Adrenal gland (tissue), 12 donors: Measurements from ENCODE around the gene MKLN1. TPM values are rescaled to one million over a fixed set of nuclear protein-coding genes. Genes with fewer than 3 reads are reported as not detected.

Source experiments
- DNase-seq, 7 donors: peaks; one replicate each; pipeline ENCODE4 v3.0.0-alpha.2; 2019 to 2020
- H3K27ac ChIP-seq, 5 donors: fragments of 200-600 bp; sonication (generic) in 4 of 5; 1 replicate in 3 of 5; 2 replicates in 2 of 5; pipeline versions ENCODE4 v1.5.1 to v1.8.0; 2016 to 2020; ENCODE audit warnings: mild to moderate bottlenecking in 1 of 5
- H3K27me3 ChIP-seq: fragments of 200-600 bp; 2 replicates; pipeline ENCODE4 v1.8.0; 2021
- H3K36me3 ChIP-seq, 2 donors: fragments of 200-600 bp; replicated peaks in 1 of 2; 1 replicate in 1 of 2; 2 replicates in 1 of 2; pipeline versions ENCODE4 v1.5.1 to v1.8.0; 2018 to 2022
- H3K4me1 ChIP-seq, 2 donors: fragments of 200-600 bp; replicated peaks in 1 of 2; 1 replicate in 1 of 2; 2 replicates in 1 of 2; pipeline versions ENCODE4 v1.5.1 to v1.8.0; 2018 to 2021
- H3K4me3 ChIP-seq, 4 donors: fragments of 200-600 bp; sonication (generic) in 3 of 4; one replicate each; pipeline ENCODE4 v1.5.1; 2016 to 2018
- H3K9me3 ChIP-seq, 3 donors: fragments of 200-600 bp; sonication (generic) in 1 of 3; replicated peaks in 1 of 3; 1 replicate in 2 of 3; 2 replicates in 1 of 3; pipeline versions ENCODE4 v1.5.1 to v1.8.0; 2016 to 2021
- POLR2A ChIP-seq, 2 donors: fragments of 450-650 bp; IDR thresholded peaks; one replicate each; pipeline ENCODE4 v1.6.1; 2017; ENCODE audit warnings: antibody characterized with exemption in 2 of 2, mild to moderate bottlenecking in 2 of 2, moderate library complexity in 1 of 2
- WGBS, 4 donors: extraction: QIAGEN DNeasy Blood & Tissue Kit in 2 of 4; methylation state at CpG; one replicate each; pipeline versions ENCODE4 v1.1.5 to v1.1.7; 2013 to 2017; 5-methylcytosine and 5-hydroxymethylcytosine counted together
- intact Hi-C, 2 donors: fragments of 100-400 bp; cut with DNase I; formaldehyde crosslinking; loops; one replicate each; pipeline versions ENCODE4 v1.14.1 to v1.15.0; 2022 to 2023
- polyA plus RNA-seq, 3 donors: library from polyadenylated mRNA; stranded (reverse); fragments of 200-250 nt in 2 of 3; fragments of 350-450 nt in 1 of 3; fragmentation: Illumina TruSeq in 1 of 3; extraction: RNeasy Lipid Tissue Mini Kit (QIAGEN cat#74804) in 1 of 3; gene quantifications; one replicate each; pipeline ENCODE4 v1.2.3, GENCODE V29; 2013 to 2014
- total RNA-seq, 9 donors: library from RNA; depleted of rRNA in 4 of 9; stranded (reverse); fragments of >200 nt in 4 of 9; fragments of 120-200 nt in 1 of 9; fragmentation: NEBNext Ultra II Directional in 1 of 9; extraction: Animal tissue kit (Norgen Biotek cat#: 25700) in 1 of 9; gene quantifications; one replicate each; pipeline versions ENCODE4 v1.1.0 to v1.2.4, GENCODE V29; 2013 to 2023
- TF ChIP-seq, protein P1 (sequence below), 6 experiments: fragments of 450-650 bp in 4 of 6; fragments of 200-600 bp in 2 of 6; sonication (generic) in 1 of 6; IDR thresholded peaks; 1 replicate in 5 of 6; 2 replicates in 1 of 6; pipeline versions ENCODE4 v1.5.1 to v1.8.0; 2016 to 2021; ENCODE audit warnings: antibody characterized with exemption in 6 of 6, mild to moderate bottlenecking in 2 of 6, moderate library complexity in 1 of 6
- donor health status: healthy with polysubstance abuse.
- donor health status: Bipolar disorder and iron deficiency.
- donor health status: DM: yes; HTN: yes; CAD: no.
- donor health status: DM: no; HTN: no; CAD: no.
- donor health status: DM: no; HTN: no; CAD: no.
- donor health status: DM: yes; HTN: yes; CAD: no.

Gene MKLN1
- total and polyA plus RNA-seq, 12 donors: 20.7 to 81.2 (median 55.2) TPM

DNA sequence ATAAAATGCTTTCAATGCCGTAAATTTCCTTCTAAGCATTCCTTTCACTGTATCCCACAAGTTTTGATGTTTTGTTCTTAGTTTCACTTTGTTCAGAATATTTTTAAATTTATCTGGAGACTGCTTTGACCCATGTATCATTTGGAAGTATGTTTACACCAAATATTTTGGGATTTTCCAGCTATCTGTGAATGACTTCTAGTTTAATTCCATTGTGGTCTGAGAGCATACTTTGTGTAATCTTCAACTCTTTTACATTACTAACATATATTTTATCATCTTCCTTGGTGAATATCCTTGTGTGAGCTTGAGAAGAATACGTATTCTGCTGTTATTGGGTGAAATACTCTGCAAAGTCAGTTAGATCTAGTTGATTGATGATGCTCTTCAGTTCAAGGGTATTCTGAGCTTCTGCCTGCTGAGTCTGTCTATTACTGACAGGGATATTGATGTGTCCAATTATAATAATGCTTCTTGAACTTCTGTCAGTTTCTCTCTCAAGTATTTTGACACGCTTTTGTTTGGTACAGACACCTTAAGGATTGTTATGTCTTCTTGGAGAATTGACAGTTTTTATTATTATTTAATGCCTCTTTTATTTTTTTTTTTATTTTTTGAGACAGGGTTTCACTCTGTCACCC is 31.6 kb downstream of the MKLN1 start:
- WGBS, 4 donors: 55 to 64% (median 60%) methylated on average over 3 of the region's 3 CpGs
- Histone ChIP-seq H3K36me3 (no peaks in the 10 kb centered on the region), H3K4me3 (no peak overlapping the region), H3K9me3 (no peaks in the 10 kb centered on the region), H3K27ac (peak overlapping the region in 1 of 5 donors; percentile 24), H3K27me3 (no peaks in the 10 kb centered on the region), H3K4me1 (peaks cover 44 to 98% of the 10 kb centered on the region in 2 donors)
- no peak for DNase-seq
- intact Hi-C loops: no loop called here
- TF ChIP-seq, protein P1, sequence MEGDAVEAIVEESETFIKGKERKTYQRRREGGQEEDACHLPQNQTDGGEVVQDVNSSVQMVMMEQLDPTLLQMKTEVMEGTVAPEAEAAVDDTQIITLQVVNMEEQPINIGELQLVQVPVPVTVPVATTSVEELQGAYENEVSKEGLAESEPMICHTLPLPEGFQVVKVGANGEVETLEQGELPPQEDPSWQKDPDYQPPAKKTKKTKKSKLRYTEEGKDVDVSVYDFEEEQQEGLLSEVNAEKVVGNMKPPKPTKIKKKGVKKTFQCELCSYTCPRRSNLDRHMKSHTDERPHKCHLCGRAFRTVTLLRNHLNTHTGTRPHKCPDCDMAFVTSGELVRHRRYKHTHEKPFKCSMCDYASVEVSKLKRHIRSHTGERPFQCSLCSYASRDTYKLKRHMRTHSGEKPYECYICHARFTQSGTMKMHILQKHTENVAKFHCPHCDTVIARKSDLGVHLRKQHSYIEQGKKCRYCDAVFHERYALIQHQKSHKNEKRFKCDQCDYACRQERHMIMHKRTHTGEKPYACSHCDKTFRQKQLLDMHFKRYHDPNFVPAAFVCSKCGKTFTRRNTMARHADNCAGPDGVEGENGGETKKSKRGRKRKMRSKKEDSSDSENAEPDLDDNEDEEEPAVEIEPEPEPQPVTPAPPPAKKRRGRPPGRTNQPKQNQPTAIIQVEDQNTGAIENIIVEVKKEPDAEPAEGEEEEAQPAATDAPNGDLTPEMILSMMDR (IDR thresholded peaks at IDR 0.05): no peak
- no peak for TF ChIP-seq POLR2A (IDR thresholded peaks at IDR 0.05)

DNA sequence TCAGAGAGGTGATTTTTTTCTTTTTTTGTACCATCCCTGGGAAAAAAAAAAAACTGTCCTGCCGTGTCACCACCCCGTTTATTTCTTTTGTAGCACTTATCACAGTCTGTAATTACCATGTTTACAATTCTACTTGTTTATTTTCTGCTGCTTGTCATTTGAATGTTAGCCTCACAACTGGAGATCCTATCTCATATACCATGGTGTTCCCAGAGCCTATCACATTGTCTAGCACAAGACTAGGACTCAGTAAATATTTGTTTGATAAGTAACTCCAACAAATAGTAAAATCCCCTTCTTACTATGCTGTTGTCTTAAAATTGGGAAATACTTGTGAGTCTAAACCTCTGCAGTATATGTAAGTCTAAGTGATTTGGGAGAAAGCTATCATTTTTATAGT is 36.0 kb downstream of the MKLN1 start:
- 72 to 78% (median 74%) methylated on average over 2 of the region's 2 CpGs for WGBS, 4 donors
- H3K36me3 ChIP-seq: no peaks in the 10 kb centered on the region
- TF ChIP-seq POLR2A (IDR thresholded peaks at IDR 0.05): no peak
- TF ChIP-seq, protein P1 (IDR thresholded peaks at IDR 0.05): no peak
- no peaks in the 10 kb centered on the region for H3K27me3 ChIP-seq
- peaks cover 33 to 88% of the 10 kb centered on the region in 2 donors for H3K4me1 ChIP-seq
- DNase-seq: no peak
- H3K4me3 ChIP-seq: no peak overlapping the region
- intact Hi-C loops: no loop called here
- H3K9me3 ChIP-seq: no peaks in the 10 kb centered on the region
- no peak overlapping the region for H3K27ac ChIP-seq

GRCh38 chr7:131364767-131365344 is 37.2 kb downstream of the MKLN1 start:
- Histone ChIP-seq H3K9me3 (no peaks in the 10 kb centered on the region), H3K36me3 (no peaks in the 10 kb centered on the region), H3K27me3 (no peaks in the 10 kb centered on the region), H3K4me3 (no peak overlapping the region), H3K27ac (no peak overlapping the region), H3K4me1 (peaks cover 25 to 84% of the 10 kb centered on the region in 2 donors)
- DNase-seq: no peak
- TF ChIP-seq, protein P1 (IDR thresholded peaks at IDR 0.05): no peak
- no peak for TF ChIP-seq POLR2A (IDR thresholded peaks at IDR 0.05)
- 90 to 98% (median 95%) methylated on average over 4 of the region's 4 CpGs for WGBS, 4 donors
- intact Hi-C loops: no loop called here

DNA sequence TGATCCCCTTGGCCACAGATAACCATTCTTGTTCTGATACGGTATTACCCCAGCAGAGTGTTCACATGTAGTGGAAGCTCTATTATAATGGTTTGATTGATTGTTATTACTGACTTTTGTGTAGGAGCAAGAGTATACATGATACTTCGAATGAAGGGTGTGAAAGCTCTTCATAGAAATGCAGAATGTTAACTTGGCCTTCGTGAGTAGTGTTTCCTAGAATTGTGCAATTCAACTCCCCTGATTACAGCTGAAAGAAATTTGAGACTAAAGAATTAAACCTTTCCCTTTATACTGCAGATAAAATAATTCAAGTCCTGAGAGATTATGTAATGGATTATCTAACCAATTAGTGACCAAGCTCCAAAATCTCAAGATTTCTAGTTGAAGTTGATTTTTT is 38.2 kb downstream of the MKLN1 start:
- 24 to 32% (median 26%) methylated on average over 3 of the region's 3 CpGs for WGBS, 4 donors
- H3K4me1 ChIP-seq: peaks cover 25 to 83% of the 10 kb centered on the region in 2 donors
- no peaks in the 10 kb centered on the region for H3K36me3 ChIP-seq

More for the DNA sequence above, 38.2 kb downstream of the MKLN1 start:
- no peaks in the 10 kb centered on the region for H3K27me3 ChIP-seq
- H3K4me3 ChIP-seq: no peak overlapping the region
- TF ChIP-seq, protein P1 (IDR thresholded peaks at IDR 0.05): no peak
- no peak for TF ChIP-seq POLR2A (IDR thresholded peaks at IDR 0.05)
- no peaks in the 10 kb centered on the region for H3K9me3 ChIP-seq
- no peak for DNase-seq
- intact Hi-C loops: no loop called here
- H3K27ac ChIP-seq: peak overlapping the region in 2 of 5 donors; percentile 4 to 41
